ENCODE measurements around the gene PSMB7. TPM values are rescaled to one million over a fixed set of nuclear protein-coding genes. Genes with fewer than 3 reads are reported as not detected.

PSMB7 gene
- total and polyA plus RNA-seq, 2 of the 13 experiments (the other 11 are each of a cell fraction or from before 2014, with no cell fraction given) = 259 to 291 TPM

GRCh38 chr9:124344291-124345050, 70.8 kb downstream of the PSMB7 start:
- H3K79me2 ChIP-seq (ENCODE audit: insufficient read depth, low read length) = no peaks in the 10 kb centered on the region
- intact Hi-C loops (cut with micrococcal nuclease; ENCODE audit: unreplicated experiment) = no loop called here
- BruUV-seq (replicated peaks) = no TSS peak

More at GRCh38 chr9:124344291-124345050, 70.8 kb downstream of the PSMB7 start:
- DNase-seq (ENCODE audit: low spot score) (no peak), ATAC-seq (no peak), FAIRE-seq (no peak)
- peaks cover 37 to 80% of the 10 kb centered on the region in 2 experiments; a peak in 4 of 5 replicates for H3K36me3 ChIP-seq (replicated peaks in 1 of 2; ENCODE audit: control insufficient read depth in 1 of 2, insufficient read depth in 2 of 2, low read length in 2 of 2)
- in situ Hi-C loops (cut with HindIII; ENCODE audit: extremely low pct_ligation_motif_present, low pct_unique_long_range_greater_than_20kb) = no loop called here
- H3K9me3 ChIP-seq (ENCODE audit: low read length) = no peaks in the 10 kb centered on the region
- no peak overlapping the region for H3K27ac ChIP-seq (ENCODE audit: extremely low read length, insufficient read depth, low read length)
- H3K4me1 ChIP-seq (ENCODE audit: insufficient read depth, low read length) = no peaks in the 10 kb centered on the region
- no peaks in the 10 kb centered on the region for H3K27me3 ChIP-seq (ENCODE audit: control insufficient read depth in 1 of 2, insufficient read depth in 2 of 2, low read length in 2 of 2)
- ChIA-PET CTCF (ENCODE audit: low intra/inter-chr PET ratio, low total read pairs) (no interaction called here), POLR2A (no interaction called here)
- no peak overlapping the region for H3K4me3 ChIP-seq (replicated peaks in 1 of 3; ENCODE audit: insufficient read depth in 1 of 3, low read depth in 2 of 3, low read length in 3 of 3)
- WGBS (ENCODE audit: low lambda C conversion rate) = 96% methylated on average over 15 of the region's 29 CpGs
- H3K4me2 ChIP-seq (ENCODE audit: low read depth, low read length) = no peak overlapping the region
- H2AFZ ChIP-seq (ENCODE audit: low read length) = no peak overlapping the region
- H3K9ac ChIP-seq (ENCODE audit: insufficient read depth, low read depth, low read length) = no peak overlapping the region
- TF ChIP-seq IRF9 (CRISPR knock-in tag; IDR thresholded peaks at IDR 0.05; ENCODE audit: borderline replicate concordance) = no peak
- peak; percentile 15; the same call in 1 of the 2 replicates for TF ChIP-seq POLR2G (IDR thresholded peaks at IDR 0.05; ENCODE audit: low read depth, low read length)
- TF ChIP-seq AFF4 (CRISPR knock-in tag; IDR thresholded peaks at IDR 0.05) = no peak
- TF ChIP-seq POLR2AphosphoS5 (IDR thresholded peaks at IDR 0.05; ENCODE audit: low read depth, low read length) = 0 out of 2 replicates have a peak, but pooled peaks have one; percentile 20
- no peak for TF ChIP-seq ISL2 (CRISPR knock-in tag; IDR thresholded peaks at IDR 0.05)
- no peak for TF ChIP-seq ZNF530 (CRISPR knock-in tag; IDR thresholded peaks at IDR 0.05; ENCODE audit: low read depth)
- no peak for TF ChIP-seq NKX3-1 (CRISPR knock-in tag; IDR thresholded peaks at IDR 0.05)
- peak; percentile 78 for TF ChIP-seq AGO2 (optimal IDR thresholded peaks at IDR 0.05; ENCODE audit: low read depth, low read length)
- no peak for TF ChIP-seq NR2C2 (CRISPR knock-in tag; IDR thresholded peaks at IDR 0.05; ENCODE audit: borderline replicate concordance)
- no peak for TF ChIP-seq HMGXB4 (CRISPR knock-in tag; IDR thresholded peaks at IDR 0.05; ENCODE audit: borderline replicate concordance in 1 of 2, low read depth in 1 of 2)
- peak in 1 of 2 experiments; percentile 16; a peak in 1 of 4 replicates for TF ChIP-seq POLR2A (IDR thresholded peaks at IDR 0.05; ENCODE audit: insufficient read depth in 1 of 2, low read depth in 2 of 2, low read length in 2 of 2)
- no peaks in the 10 kb centered on the region for H4K20me1 ChIP-seq (ENCODE audit: insufficient read depth, low read length)
